ENCODE measurements around the gene SYT8. TPM values are rescaled to one million over a fixed set of nuclear protein-coding genes. Genes with fewer than 3 reads are reported as not detected.

Gene SYT8
- total RNA-seq, 1 experiment from 2014 or later = not detected

DNA sequence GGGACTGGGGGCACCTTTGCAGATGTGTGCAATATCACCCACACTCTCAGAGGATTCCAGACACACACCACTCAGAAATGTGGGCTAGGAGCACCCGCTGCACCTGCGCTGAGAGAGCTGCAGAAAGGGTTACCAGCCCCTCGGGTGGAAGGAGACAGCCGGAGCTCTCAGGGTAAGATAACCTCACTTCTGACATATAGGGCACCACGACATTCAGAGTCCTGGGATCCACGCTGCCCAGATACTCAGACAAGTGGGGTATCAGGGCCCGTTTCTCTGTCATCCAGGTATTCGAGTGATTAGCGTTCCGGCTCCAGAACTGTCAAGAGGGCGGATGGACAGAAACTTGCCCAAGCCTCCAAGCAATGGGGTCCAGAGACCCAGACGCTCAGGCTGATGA is 6.2 kb upstream of the SYT8 start:
- no peaks in the 10 kb centered on the region for H3K79me1 ChIP-seq (ENCODE audit: insufficient read depth, low read depth, low read length, poor library complexity, severe bottlenecking)
- TF ChIP-seq, protein P1, sequence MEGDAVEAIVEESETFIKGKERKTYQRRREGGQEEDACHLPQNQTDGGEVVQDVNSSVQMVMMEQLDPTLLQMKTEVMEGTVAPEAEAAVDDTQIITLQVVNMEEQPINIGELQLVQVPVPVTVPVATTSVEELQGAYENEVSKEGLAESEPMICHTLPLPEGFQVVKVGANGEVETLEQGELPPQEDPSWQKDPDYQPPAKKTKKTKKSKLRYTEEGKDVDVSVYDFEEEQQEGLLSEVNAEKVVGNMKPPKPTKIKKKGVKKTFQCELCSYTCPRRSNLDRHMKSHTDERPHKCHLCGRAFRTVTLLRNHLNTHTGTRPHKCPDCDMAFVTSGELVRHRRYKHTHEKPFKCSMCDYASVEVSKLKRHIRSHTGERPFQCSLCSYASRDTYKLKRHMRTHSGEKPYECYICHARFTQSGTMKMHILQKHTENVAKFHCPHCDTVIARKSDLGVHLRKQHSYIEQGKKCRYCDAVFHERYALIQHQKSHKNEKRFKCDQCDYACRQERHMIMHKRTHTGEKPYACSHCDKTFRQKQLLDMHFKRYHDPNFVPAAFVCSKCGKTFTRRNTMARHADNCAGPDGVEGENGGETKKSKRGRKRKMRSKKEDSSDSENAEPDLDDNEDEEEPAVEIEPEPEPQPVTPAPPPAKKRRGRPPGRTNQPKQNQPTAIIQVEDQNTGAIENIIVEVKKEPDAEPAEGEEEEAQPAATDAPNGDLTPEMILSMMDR (conservative IDR thresholded peaks at IDR 0.05) = no peak
- no peak overlapping the region for H3K4ac ChIP-seq (ENCODE audit: low read depth, low read length)
- no peak overlapping the region for H3K14ac ChIP-seq (ENCODE audit: insufficient read depth, low read length)
- no peak overlapping the region for H4K8ac ChIP-seq (replicated peaks; ENCODE audit: insufficient read length, low read depth, low read length)
- H2BK20ac ChIP-seq (ENCODE audit: low read depth, low read length, poor library complexity, severe bottlenecking) = no peak overlapping the region
- H3K27me3 Mint-ChIP-seq (ENCODE audit: low read depth) = peaks cover 30% of the 10 kb centered on the region
- H3K4me1 ChIP-seq (ENCODE audit: insufficient read depth, low read length) = no peaks in the 10 kb centered on the region
- H2AK5ac ChIP-seq (ENCODE audit: insufficient read length, low read length) = no peak overlapping the region
- no peaks in the 10 kb centered on the region for H3K79me2 ChIP-seq (ENCODE audit: insufficient read depth, low read length)
- H2BK120ac ChIP-seq (ENCODE audit: low read depth, low read length, poor library complexity, severe bottlenecking) = no peak overlapping the region
- H3K4me3 Mint-ChIP-seq = no peak overlapping the region
- no peak for DNase-seq
- no peak overlapping the region for H3K4me2 ChIP-seq (ENCODE audit: insufficient read depth, insufficient read length, low read length)
- no peak overlapping the region for H4K91ac ChIP-seq (ENCODE audit: insufficient read length, low read depth, low read length)
- H3K27ac Mint-ChIP-seq = no peak overlapping the region
- H3K36me3 Mint-ChIP-seq (ENCODE audit: insufficient read depth in 1 of 3, low read depth in 3 of 3) = no peaks in the 10 kb centered on the region
- H3K23ac ChIP-seq (ENCODE audit: insufficient read length, low read depth, low read length) = no peak overlapping the region
- no peaks in the 10 kb centered on the region for H4K20me1 ChIP-seq (ENCODE audit: control insufficient read depth, insufficient read depth, insufficient read length)
- H2AFZ ChIP-seq (ENCODE audit: low read length) = no peak overlapping the region
- no peaks in the 10 kb centered on the region for H3K9me3 ChIP-seq (ENCODE audit: control insufficient read depth, low read depth, low read length)
- no peak overlapping the region for H2BK5ac ChIP-seq (ENCODE audit: insufficient read length, low read length)
- H3T11ph ChIP-seq (ENCODE audit: low read length) = no peak overlapping the region
- peaks cover 3% of the 10 kb centered on the region for H3K23me2 ChIP-seq (ENCODE audit: insufficient read length, low read depth, low read length, poor library complexity, severe bottlenecking)
- H3K27me3 ChIP-seq (ENCODE audit: insufficient read depth, low read length) = no peaks in the 10 kb centered on the region
- H2BK15ac ChIP-seq (ENCODE audit: low read depth, low read length) = no peak overlapping the region
- no peak overlapping the region for H3K9ac ChIP-seq (ENCODE audit: extremely low read depth, insufficient read length, low read length)
- peaks cover 3 to 7% of the 10 kb centered on the region in 2 experiments; a peak in 3 of 4 replicates for H3K4me1 Mint-ChIP-seq
- no peak overlapping the region for H3K18ac ChIP-seq (ENCODE audit: insufficient read length, low read depth, low read length)
- no peaks in the 10 kb centered on the region for H3K9me3 Mint-ChIP-seq
- H3K27ac ChIP-seq (ENCODE audit: insufficient read length, low read depth, low read length) = no peak overlapping the region
- H3K56ac ChIP-seq (ENCODE audit: insufficient read length, low read depth, low read length) = no peak overlapping the region
- no peak overlapping the region for H2BK12ac ChIP-seq (ENCODE audit: insufficient read length, low read depth, low read length)
- no peak overlapping the region for H4K5ac ChIP-seq (ENCODE audit: insufficient read length, low read depth, low read length)
- WGBS (ENCODE audit: extremely low coverage, insufficient read length, low lambda C conversion rate) = no CpG with 5 or more reads among the region's 12 CpGs

Data from H9 (cell line).